DOHH2 (cell line): ENCODE measurements around the gene SPINK8.

Experiments
- EZH2phosphoT487 ChIP-seq: fragments of 200-600 bp; sonication (generic); IDR thresholded peaks from 2 replicates; pipeline ENCODE4 v1.6.1; 2017; ENCODE audit warnings: borderline replicate concordance, mild to moderate bottlenecking, antibody characterized with exemption, low read length, moderate library complexity, mixed read lengths
- TF ChIP-seq, protein P1 (sequence below): fragments of 200-600 bp; sonication (generic); IDR thresholded peaks from one replicate; pipeline ENCODE4 v1.5.1; 2014; ENCODE audit warnings: antibody characterized with exemption, mild to moderate bottlenecking, low read depth, low read length; ENCODE audit not compliant: poor library complexity, severe bottlenecking

DNA sequence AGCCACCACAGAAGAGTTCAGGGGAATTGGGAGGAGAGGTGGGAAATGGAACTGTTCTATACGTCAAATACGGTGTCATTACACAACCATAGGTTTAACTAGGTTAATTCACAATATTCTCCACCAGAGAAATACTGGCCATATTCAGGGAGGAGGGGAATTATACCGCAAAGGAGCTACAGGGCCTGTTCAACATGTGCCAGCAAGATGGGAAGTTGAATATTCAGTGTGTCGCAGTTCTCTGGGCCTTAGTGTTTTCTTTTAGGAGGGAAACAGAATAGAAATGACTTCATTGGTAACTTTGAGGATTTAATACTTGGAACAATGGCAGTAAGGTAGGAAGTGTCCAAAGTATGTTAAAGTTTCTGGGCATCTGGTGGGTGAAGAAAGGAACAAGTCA is 20.5 kb upstream of the SPINK8 start:
- TF ChIP-seq, protein P1, sequence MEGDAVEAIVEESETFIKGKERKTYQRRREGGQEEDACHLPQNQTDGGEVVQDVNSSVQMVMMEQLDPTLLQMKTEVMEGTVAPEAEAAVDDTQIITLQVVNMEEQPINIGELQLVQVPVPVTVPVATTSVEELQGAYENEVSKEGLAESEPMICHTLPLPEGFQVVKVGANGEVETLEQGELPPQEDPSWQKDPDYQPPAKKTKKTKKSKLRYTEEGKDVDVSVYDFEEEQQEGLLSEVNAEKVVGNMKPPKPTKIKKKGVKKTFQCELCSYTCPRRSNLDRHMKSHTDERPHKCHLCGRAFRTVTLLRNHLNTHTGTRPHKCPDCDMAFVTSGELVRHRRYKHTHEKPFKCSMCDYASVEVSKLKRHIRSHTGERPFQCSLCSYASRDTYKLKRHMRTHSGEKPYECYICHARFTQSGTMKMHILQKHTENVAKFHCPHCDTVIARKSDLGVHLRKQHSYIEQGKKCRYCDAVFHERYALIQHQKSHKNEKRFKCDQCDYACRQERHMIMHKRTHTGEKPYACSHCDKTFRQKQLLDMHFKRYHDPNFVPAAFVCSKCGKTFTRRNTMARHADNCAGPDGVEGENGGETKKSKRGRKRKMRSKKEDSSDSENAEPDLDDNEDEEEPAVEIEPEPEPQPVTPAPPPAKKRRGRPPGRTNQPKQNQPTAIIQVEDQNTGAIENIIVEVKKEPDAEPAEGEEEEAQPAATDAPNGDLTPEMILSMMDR = no peak
- TF ChIP-seq EZH2phosphoT487 = no peak
